Skin of body (tissue), 2 donors: ENCODE data around the gene USP5. TPM values are rescaled to one million over a fixed set of nuclear protein-coding genes. Genes with fewer than 3 reads are reported as not detected.
"Not testable (repeated sequence)": the region's sequence is repeated elsewhere in the genome, so short reads cannot be mapped to it uniquely, and the experiment has no call there.

ENCODE experiments used
- DNase-seq: peaks from one replicate; lab custom pipeline; 2025; lab: John Stamatoyannopoulos, UW
- total RNA-seq: library from RNA; depleted of rRNA; stranded (reverse); fragments of >200 nt; gene quantifications from one replicate; pipeline ENCODE4 v1.2.3, GENCODE V29; 2014

USP5 gene
- total RNA-seq, 1 donor from 2014 or later: 35.7 TPM

GRCh38 chr12:6863033-6863432 lies 11.1 kb downstream of the USP5 start:
- DNase-seq: no peak

- DNase-seq: no peak
Measured at GRCh38 chr12:6863586-6864321, 11.8 kb downstream of the USP5 start.

- not testable (repeated sequence) for DNase-seq
Measured at GRCh38 chr12:6865307-6865706, 13.4 kb downstream of the USP5 start.

GRCh38 chr12:6866163-6866919 lies 14.4 kb downstream of the USP5 start:
- no peak for DNase-seq

GRCh38 chr12:6866920-6867412 lies 15.0 kb downstream of the USP5 start:
- DNase-seq: no peak

GRCh38 chr12:6867413-6868210 lies 15.7 kb downstream of the USP5 start, which contains the start of gene TPI1:
Gene TPI1, plus strand, starts transcription at chr12:6867531. Its CDS starts 36 bp downstream, at chr12:6867567.
- DNase-seq: peak; percentile 63

GRCh38 chr12:6868211-6869048 lies 16.5 kb downstream of the USP5 start:
- DNase-seq: no peak

- DNase-seq: peak; percentile 23
Measured at GRCh38 chr12:6869049-6870021, 17.4 kb downstream of the USP5 start.

- not testable (repeated sequence) for DNase-seq
Measured at GRCh38 chr12:6870304-6870703, 18.4 kb downstream of the USP5 start.

GRCh38 chr12:6871052-6871957 lies 19.4 kb downstream of the USP5 start:
- no peak for DNase-seq

- DNase-seq: no peak
Measured at GRCh38 chr12:6872073-6873048, 20.4 kb downstream of the USP5 start.

- peak; percentile 91 for DNase-seq
Measured at GRCh38 chr12:6873094-6874014, 21.4 kb downstream of the USP5 start, which contains the start of gene SPSB2. Gene SPSB2, minus strand, starts transcription at chr12:6873303. Its CDS starts 402 bp downstream, at chr12:6872901.

GRCh38 chr12:6874015-6874368 lies 22.0 kb downstream of the USP5 start:
- not testable (repeated sequence) for DNase-seq

GRCh38 chr12:6879824-6880223 lies 27.9 kb downstream of the USP5 start:
- DNase-seq: not testable (repeated sequence)

- no peak for DNase-seq
Measured at GRCh38 chr12:6883252-6883651, 31.3 kb downstream of the USP5 start.

GRCh38 chr12:6883683-6884082 lies 31.7 kb downstream of the USP5 start:
- no peak for DNase-seq
